TTC549 (cell line): ENCODE measurements around the gene FCHSD2.

Experiments used
- FAIRE-seq: peaks from 2 replicates; lab custom pipeline; 2012; peaks lifted over from hg19 to GRCh38; lab: Jason Lieb, UNC

FCHSD2 gene

GRCh38 chr11:72962717-72963116 lies 179.4 kb downstream of the FCHSD2 start:
- FAIRE-seq = no peak

DNA sequence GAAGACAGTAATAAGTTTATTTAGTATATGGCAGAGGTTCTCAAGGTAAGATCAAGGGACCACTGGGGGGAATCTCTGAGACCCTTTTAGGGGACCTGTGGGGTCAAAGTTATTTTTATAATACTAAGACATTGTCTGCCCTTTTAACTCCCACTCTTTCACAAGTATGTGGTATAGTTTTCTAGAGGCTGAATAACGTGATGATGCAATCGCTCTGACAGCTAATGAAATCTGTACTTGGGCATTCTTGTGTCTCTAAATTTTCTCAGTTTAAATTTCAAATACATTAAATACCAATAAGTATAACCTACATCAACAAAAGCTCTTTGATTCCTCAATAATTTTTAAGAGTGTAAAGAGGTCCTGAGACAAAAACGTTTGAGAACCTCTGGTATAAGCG lies 180.0 kb downstream of the FCHSD2 start:
- no peak for FAIRE-seq

DNA sequence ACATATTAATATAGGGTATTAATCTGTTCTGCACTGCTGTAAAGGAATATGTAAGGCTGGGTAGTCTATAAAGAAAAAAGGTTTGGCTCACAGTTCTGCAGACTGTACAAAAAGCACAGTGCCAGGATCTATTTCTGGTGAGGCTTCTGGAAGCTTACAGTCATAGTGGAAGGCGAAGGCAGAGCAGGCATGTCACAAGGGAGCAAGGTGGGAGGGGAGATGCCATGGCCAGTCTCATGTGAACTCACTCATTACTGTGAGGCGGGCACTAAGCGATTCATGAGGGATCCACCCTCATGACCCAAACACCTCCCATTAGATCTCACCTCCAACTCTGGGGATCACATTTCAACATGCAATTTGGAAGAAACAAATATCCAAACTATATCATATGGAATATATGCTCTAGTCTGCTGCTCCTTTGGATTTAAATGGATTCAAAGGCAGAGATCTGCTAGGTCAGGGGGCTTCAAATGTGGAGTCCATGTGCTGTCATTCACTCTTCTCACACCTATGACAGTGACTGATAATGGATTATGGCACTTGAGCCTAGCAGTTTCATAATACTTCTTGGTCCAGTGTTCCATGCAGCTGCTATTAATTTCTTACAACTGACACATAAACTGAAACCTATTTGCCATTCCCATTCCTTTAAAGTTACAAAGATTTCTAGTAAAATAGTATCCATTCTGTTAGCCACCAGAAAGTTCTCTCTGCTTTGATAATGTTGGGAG lies 182.0 kb downstream of the FCHSD2 start:
- no peak for FAIRE-seq

DNA sequence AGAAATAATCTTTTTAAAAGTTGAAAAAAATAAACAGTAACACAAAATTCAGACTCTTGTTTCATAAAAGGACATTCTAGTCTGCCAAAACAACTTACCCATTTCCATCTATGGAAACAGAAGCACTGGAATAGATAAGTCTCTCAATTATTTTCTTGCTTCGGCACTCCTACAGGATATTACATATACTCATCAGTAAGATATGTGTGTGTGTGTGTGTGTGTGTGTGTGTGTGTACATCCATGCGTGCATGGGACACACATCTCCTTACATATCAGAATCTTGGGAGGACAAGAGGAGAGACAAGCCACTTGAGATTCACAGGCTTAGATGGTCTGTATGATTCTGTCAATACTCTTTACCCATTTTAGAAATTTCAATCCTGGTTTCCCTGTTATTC lies 183.3 kb downstream of the FCHSD2 start:
- no peak for FAIRE-seq

GRCh38 chr11:72955466-72955865 lies 186.7 kb downstream of the FCHSD2 start:
- FAIRE-seq = no peak

DNA sequence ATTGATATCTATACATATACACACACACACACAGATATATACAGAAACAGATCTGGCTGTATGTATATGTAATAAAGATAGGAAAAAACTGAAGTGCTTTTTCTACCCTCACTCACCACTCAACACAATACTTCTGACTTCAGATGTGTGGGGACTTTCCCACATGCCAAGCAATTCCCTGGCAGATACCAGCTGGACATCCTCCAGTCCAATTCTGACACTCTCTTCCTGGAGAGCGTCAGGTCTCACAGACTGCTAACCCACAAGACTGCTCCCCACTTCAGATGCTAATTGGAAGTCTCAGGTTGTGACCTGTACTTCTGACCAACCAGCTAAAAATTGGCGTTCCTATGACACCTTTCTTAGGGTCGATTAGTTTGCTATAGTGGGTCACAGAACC lies 187.3 kb downstream of the FCHSD2 start:
- FAIRE-seq = no peak

GRCh38 chr11:72953637-72954036 lies 188.5 kb downstream of the FCHSD2 start:
- FAIRE-seq = no peak

- no peak for FAIRE-seq
Observed at GRCh38 chr11:72951888-72952287, 190.2 kb downstream of the FCHSD2 start.

DNA sequence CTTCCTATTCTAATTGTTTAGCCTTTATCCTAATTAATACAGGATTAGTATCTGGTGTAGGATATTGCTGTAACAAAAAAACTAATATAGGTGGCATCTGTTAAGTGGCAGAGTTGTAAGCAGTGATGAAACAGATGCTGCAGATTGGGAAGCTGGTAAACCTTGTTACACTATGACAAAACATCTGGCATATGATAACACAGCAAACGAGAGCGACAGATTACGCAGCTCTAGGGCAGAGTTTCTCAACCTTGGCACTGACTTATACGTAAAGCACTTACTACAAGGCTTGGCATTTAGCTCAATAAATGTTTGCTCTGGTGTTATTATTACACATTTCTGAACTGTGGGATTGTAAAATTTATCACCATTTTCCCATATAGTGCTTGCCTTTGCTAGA lies 190.9 kb downstream of the FCHSD2 start:
- no peak for FAIRE-seq

GRCh38 chr11:72950685-72951084 lies 191.4 kb downstream of the FCHSD2 start:
- FAIRE-seq = no peak

DNA sequence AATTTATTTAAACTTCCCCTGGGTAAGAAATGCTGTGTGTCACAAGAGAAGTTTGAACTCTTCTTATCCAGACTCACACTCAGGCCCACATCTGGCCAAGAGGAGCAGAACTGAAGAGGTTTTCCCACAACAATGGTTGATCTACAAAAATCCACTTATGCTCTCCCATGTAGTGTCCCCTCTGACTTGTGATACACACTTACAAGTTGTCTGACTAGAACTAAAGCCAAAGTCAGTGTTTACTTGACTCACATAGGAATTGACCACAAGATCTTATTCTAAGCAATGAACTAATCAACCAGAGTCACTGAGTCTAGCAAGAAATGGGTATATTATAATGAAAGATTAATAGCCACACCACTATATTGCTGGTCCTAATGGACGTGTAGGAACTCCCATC lies 194.9 kb downstream of the FCHSD2 start:
- FAIRE-seq = no peak

GRCh38 chr11:72943664-72944063 lies 198.5 kb downstream of the FCHSD2 start:
- no peak for FAIRE-seq

GRCh38 chr11:72940417-72940816 lies 201.7 kb downstream of the FCHSD2 start:
- no peak for FAIRE-seq

DNA sequence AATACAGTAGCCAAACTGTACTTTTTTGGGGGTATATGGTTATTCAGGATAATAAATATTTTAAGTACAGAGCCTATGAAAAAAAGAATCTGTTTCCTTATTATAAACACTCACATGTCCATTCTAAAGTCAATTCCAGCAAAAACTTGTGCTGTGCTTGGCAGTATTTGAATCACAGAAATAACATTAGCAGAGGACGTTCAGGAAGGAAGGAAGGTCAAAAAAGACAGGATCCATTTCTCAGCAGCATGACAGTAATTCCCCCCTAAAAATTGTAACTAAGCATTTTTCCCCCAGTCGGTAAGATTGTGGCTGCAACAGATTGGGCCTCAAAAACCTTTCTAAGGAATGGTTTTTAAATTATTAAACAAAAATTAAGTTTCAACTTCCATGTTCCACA lies 203.1 kb downstream of the FCHSD2 start:
- FAIRE-seq = no peak

- FAIRE-seq = no peak
Observed at GRCh38 chr11:72937439-72937838, 204.7 kb downstream of the FCHSD2 start.

GRCh38 chr11:72935700-72936099 lies 206.4 kb downstream of the FCHSD2 start:
- FAIRE-seq = no peak

DNA sequence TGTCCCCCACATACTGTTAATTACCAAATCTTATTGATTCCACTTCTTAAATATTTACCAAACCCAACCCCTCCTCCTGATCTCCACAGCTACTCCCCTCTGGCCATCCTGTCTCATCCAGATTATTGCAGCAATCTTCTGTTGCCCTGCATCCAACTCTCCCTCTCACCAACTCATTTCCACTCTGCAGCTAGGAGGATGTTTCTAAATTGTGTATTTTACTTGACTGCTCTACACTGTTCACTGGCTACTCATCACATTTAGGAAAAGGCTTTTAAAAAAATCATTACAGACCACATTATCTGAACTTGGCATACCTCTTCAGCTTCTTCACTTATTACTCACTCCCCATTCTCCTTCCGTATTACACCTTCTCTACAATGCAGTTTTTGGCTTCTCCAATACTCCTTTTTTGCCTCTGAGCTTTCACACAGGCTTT lies 210.0 kb downstream of the FCHSD2 start:
- no peak for FAIRE-seq

DNA sequence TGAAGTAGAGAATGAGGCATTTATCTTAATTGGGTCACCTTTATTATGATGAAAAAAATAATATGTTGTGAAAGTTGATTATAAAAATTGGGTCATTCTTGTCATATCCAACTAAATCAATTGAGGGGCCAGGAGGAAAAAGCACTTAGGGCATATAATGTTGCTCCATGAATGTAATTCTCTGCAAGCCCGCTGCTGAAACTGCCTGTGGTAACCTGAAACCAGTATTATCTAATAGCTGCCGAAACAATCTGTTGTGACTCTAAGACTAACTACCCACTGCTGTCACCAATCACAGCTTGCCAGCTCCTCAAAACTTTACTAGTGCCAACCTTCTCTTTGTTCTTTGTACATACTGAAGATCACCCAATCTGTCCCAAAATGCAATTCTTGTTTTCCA lies 212.1 kb downstream of the FCHSD2 start:
- FAIRE-seq = no peak

DNA sequence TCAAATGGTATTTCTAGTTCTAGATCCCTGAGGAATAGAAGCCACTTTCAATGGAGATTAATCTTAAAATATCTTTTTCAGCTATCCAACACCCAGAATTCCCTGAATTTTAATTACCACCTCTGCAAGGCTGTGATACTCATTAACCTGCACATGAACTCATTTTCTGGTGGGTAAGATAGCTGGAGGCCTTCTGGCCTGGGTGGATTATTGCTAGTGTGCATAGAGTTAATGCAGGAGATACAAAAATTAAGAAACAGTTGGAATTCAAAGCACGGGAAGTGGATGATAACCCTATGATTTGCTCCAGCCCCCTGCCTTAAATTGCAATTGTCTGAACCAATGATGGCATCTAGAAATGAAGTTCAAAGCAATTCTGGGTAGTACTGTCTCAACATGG lies 212.9 kb downstream of the FCHSD2 start:
- FAIRE-seq = no peak

GRCh38 chr11:72927380-72927779 lies 214.7 kb downstream of the FCHSD2 start:
- FAIRE-seq = no peak

DNA sequence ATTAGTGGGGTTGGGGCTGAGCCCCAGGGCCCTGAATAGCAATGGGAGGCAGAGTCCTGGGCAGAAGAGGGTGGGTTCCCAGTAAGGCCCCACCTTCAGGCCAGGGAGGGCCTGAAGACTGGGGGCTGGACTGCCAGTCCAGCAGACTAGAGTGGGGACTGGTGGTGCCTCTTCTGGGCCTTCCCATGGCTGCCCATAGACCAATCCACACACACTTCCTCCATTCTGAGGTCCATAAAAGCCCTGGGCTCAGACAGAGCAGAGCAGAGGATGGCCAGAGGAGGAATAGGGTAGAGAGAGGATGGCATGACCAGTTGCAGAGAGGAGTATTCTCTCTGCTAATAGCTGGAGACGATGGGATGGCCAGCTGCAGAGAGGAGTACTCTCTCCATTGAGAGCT lies 216.0 kb downstream of the FCHSD2 start:
- no peak for FAIRE-seq

DNA sequence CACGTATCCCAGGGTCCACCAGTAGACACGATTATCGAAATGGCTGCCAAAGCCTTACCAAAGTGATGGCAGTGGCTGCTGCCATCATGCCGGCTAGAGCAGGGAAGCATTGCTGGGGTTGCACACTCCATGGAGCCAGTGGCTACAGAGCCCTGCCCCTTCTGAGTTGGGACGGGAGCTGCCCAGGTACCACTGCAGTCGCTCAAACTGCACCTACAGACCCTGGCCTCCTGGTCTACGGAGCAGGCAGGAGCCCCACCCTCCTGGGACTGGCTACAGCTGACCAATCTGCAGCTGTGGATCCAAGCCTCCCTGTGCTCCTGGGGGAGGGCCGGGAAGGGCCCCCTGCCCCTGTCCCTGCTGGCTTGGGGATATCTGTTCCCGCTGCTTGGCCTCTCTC lies 216.5 kb downstream of the FCHSD2 start:
- no peak for FAIRE-seq

- FAIRE-seq = no peak
Observed at GRCh38 chr11:72924568-72925190, 217.4 kb downstream of the FCHSD2 start.

DNA sequence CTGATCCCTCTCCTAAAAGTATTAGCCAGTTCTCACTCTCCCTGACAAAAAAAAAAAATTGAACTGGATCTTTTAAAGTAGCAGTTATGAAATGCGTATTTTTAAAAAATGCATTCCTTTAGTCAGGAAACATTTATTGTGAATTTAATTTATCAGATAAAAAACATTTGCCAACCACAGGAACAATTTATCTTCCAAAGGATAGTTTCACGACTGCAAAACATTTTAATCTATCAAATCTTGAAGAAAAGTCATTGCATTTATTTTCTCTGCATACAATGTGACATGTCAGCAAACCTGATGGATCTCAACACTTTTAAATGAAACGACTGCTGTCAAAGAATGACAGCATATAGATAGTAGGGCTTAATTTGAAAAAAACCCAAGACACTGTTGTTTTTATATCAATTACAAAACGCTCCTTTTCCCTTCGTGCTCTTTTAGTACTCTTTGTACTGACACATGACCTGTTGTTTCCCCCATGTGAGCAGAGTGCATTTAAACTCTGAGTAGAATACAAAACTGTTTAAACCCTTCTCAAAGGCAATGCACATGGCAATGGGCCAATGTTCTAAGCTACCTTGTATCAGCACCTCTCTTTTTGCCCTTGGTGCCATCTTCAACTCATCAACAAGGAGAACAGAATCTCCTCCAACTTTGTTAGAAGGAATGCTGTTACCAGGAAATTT lies 220.9 kb downstream of the FCHSD2 start:
- no peak for FAIRE-seq
